K562 (cell line): ENCODE data around the gene NPEPPS. TPM values are rescaled to one million over a fixed set of nuclear protein-coding genes. Genes with fewer than 3 reads are reported as not detected.

Source experiments
- ARID1B ChIP-seq: fragments of 450-650 bp; IDR thresholded peaks from 2 replicates; pipeline ENCODE4 v1.6.1; 2016; ENCODE audit warnings: antibody characterized with exemption, mild to moderate bottlenecking, inconsistent platforms
- CBFA2T2 ChIP-seq: fragments of 450-650 bp; conservative IDR thresholded peaks from 2 replicates; pipeline ENCODE4 v1.6.1; 2017; ENCODE audit warnings: mild to moderate bottlenecking
- CBFA2T3 ChIP-seq: fragments of 450-650 bp; IDR thresholded peaks from 2 replicates; pipeline ENCODE4 v1.6.1; 2017
- CBX2 ChIP-seq: fragments of 200-600 bp; sonication (generic); IDR thresholded peaks from one replicate; pipeline ENCODE4 v1.6.1; 2012; ENCODE audit warnings: mild to moderate bottlenecking, low read length, inconsistent platforms; ENCODE audit not compliant: insufficient read depth, poor library complexity, severe bottlenecking
- CHD1 ChIP-seq: fragments of 200-600 bp; sonication (generic); IDR thresholded peaks from one replicate; pipeline ENCODE4 v1.6.1; 2012; ENCODE audit warnings: mild to moderate bottlenecking, moderate library complexity, low read length, inconsistent platforms
- GATAD2B ChIP-seq: fragments of 450-650 bp; IDR thresholded peaks from 2 replicates; pipeline ENCODE4 v1.6.1; 2017; ENCODE audit warnings: mild to moderate bottlenecking, borderline replicate concordance
- HNRNPH1 ChIP-seq: fragments of 200-400 bp; formaldehyde crosslinking; optimal IDR thresholded peaks from 2 replicates; pipeline ENCODE3; 2017; ENCODE audit warnings: low read depth, mild to moderate bottlenecking, low read length, moderate library complexity
- HNRNPL ChIP-seq: fragments of 200-400 bp; formaldehyde crosslinking; IDR thresholded peaks from 2 replicates; pipeline ENCODE4 v1.6.1; 2017; ENCODE audit warnings: low read depth, mild to moderate bottlenecking, low read length
- KAT8 ChIP-seq: fragments of 450-650 bp; IDR thresholded peaks from 2 replicates; pipeline ENCODE4 v1.6.1; 2016; ENCODE audit warnings: low read depth, mild to moderate bottlenecking
- KLF13 ChIP-seq: fragments of 450-650 bp; IDR thresholded peaks from 2 replicates; pipeline ENCODE4 v1.6.1; 2016; ENCODE audit warnings: missing genetic modification characterization, low read depth, mild to moderate bottlenecking, missing compliant biosample characterization, moderate library complexity, borderline replicate concordance
- NUFIP1 ChIP-seq: fragments of 450-650 bp; IDR thresholded peaks from 2 replicates; pipeline ENCODE4 v1.6.1; 2018; ENCODE audit not compliant: partially characterized antibody
- RBM22 ChIP-seq: fragments of 200-400 bp; formaldehyde crosslinking; IDR thresholded peaks from 2 replicates; pipeline ENCODE4 v1.6.1; 2018; ENCODE audit warnings: low read length, low read depth; ENCODE audit not compliant: poor library complexity, severe bottlenecking
- RBM34 ChIP-seq: fragments of 200-400 bp; formaldehyde crosslinking; IDR thresholded peaks from 2 replicates; pipeline ENCODE4 v1.6.1; 2018; ENCODE audit warnings: low read length, borderline replicate concordance; ENCODE audit not compliant: insufficient read depth
- RCOR1 ChIP-seq, 2 experiments: IDR thresholded peaks; 2 replicates each; pipeline ENCODE4 v1.6.1; 2012; ENCODE audit warnings: low read depth in 2 of 2, low read length in 2 of 2, borderline replicate concordance in 1 of 2, improper control_type of control experiment in 1 of 2
- SP1 ChIP-seq: sonication (generic); formaldehyde crosslinking; IDR thresholded peaks from 2 replicates; pipeline ENCODE4 v1.8.1; 2022; ENCODE audit warnings: mild to moderate bottlenecking, missing genetic modification reagents
- TARDBP ChIP-seq: fragments of 450-650 bp; IDR thresholded peaks from 2 replicates; pipeline ENCODE4 v1.6.1; 2016
- ZNF174 ChIP-seq: fragments of 250-450 bp; sonication (Bioruptor Pico); IDR thresholded peaks from 2 replicates; pipeline ENCODE4 v1.4.0; 2020; ENCODE audit warnings: mild to moderate bottlenecking
- ZNF347 ChIP-seq: fragments of 450-650 bp; formaldehyde crosslinking; IDR thresholded peaks from 2 replicates; pipeline ENCODE4 v1.4.0; 2020; ENCODE audit warnings: low read depth, mild to moderate bottlenecking, moderate library complexity
- ZNF766 ChIP-seq: fragments of 200-800 bp; sonication (Bioruptor generic); conservative IDR thresholded peaks from 2 replicates; pipeline ENCODE4 v1.6.1; 2016; ENCODE audit warnings: missing genetic modification characterization, missing compliant biosample characterization
- polyA plus RNA-seq, 8 experiments: library from polyadenylated mRNA; depleted of rRNA in 4 of 8; stranded (reverse) in 5 of 8; unstranded in 3 of 8; fragments of >200 nt; fragmentation: Nextera tagmentation in 2 of 8; fragmentation: Illumina TruSeq in 1 of 8; extraction: Ambion mirVana in 2 of 8; extraction: Trizol in 1 of 8; gene quantifications; 2 replicates each; pipeline versions ENCODE4 v1.2.1 to v1.2.3, GENCODE V29; 2011 to 2014; ENCODE audit warnings: inconsistent platforms in 1 of 8, missing spikeins in 1 of 8
- total RNA-seq, 7 experiments: library from RNA; depleted of rRNA in 6 of 7; stranded (reverse); fragments of >200 nt in 6 of 7; fragmentation: Illumina TruSeq in 2 of 7; extraction: Trizol in 2 of 7; gene quantifications; 2 replicates each; pipeline versions ENCODE4 v1.2.1 to v1.2.3, GENCODE V29; 2011 to 2021; ENCODE audit warnings: low replicate concordance in 1 of 7
- TF ChIP-seq, protein P1 (sequence below): sonication (generic); formaldehyde crosslinking; IDR thresholded peaks from 2 replicates; pipeline ENCODE4 v1.8.1; 2022; ENCODE audit warnings: missing genetic modification reagents
- TF ChIP-seq, protein P2 (sequence below), 2 experiments: IDR thresholded peaks; 2 replicates each; pipeline ENCODE4 v1.6.1; 2011; ENCODE audit warnings: borderline replicate concordance in 1 of 2, control low read depth in 1 of 2, low read depth in 1 of 2, low read length in 1 of 2, mild to moderate bottlenecking in 1 of 2, mixed read lengths in 1 of 2, moderate library complexity in 1 of 2; ENCODE audit not compliant: insufficient read depth in 1 of 2, insufficient read length in 1 of 2, poor library complexity in 1 of 2, severe bottlenecking in 1 of 2; ENCODE audit errors: extremely low read depth in 1 of 2
- TF ChIP-seq, protein P3 (sequence below): fragments of 250-450 bp; sonication (Bioruptor Pico); IDR thresholded peaks from 2 replicates; pipeline ENCODE4 v1.4.0; 2020; ENCODE audit warnings: borderline replicate concordance
- TF ChIP-seq, protein P4 (sequence below): sonication (generic); formaldehyde crosslinking; IDR thresholded peaks from 2 replicates; pipeline ENCODE4 v1.8.0; 2022; ENCODE audit warnings: missing genetic modification reagents, mild to moderate bottlenecking, borderline replicate concordance
- TF ChIP-seq, protein P5 (sequence below): sonication (generic); formaldehyde crosslinking; IDR thresholded peaks from 2 replicates; pipeline ENCODE4 v1.8.1; 2023; ENCODE audit warnings: mild to moderate bottlenecking, missing genetic modification reagents

Gene NPEPPS
- total and polyA plus RNA-seq, 9 of the 15 experiments (the other 6 are each of a cell fraction or from before 2014, with no cell fraction given) = 21.4 to 108 (median 46.0) TPM

DNA sequence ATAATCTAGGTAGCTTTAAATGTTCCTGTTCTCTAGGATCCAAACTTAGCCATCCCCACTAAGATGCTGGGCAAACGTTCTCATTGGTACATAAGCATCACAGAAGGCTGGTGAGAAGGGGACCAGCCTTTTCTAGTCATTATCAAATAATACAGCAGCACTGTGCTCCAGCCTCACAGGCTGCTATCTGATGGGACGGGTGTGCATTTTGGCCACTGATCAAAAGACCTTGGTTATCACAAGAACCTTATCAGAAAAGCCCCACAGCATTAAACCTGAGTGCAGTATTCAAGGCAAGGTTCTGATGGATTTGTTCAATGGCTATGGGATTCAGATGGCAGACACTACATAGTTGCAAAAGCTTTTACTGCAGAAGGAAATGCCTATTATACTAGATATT, 99.7 kb downstream of the NPEPPS start (continued):
- peak; percentile 72 for TF ChIP-seq CBFA2T3
- TF ChIP-seq, protein P1, sequence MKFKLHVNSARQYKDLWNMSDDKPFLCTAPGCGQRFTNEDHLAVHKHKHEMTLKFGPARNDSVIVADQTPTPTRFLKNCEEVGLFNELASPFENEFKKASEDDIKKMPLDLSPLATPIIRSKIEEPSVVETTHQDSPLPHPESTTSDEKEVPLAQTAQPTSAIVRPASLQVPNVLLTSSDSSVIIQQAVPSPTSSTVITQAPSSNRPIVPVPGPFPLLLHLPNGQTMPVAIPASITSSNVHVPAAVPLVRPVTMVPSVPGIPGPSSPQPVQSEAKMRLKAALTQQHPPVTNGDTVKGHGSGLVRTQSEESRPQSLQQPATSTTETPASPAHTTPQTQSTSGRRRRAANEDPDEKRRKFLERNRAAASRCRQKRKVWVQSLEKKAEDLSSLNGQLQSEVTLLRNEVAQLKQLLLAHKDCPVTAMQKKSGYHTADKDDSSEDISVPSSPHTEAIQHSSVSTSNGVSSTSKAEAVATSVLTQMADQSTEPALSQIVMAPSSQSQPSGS (CRISPR knock-in tag) = no peak
- TF ChIP-seq KLF13 (tag) = no peak
- TF ChIP-seq HNRNPH1 = no peak
- TF ChIP-seq ZNF174 = no peak
- TF ChIP-seq GATAD2B = no peak
- peak; percentile 53; the same call in 1 of the 2 replicates for TF ChIP-seq ARID1B
- no peak for TF ChIP-seq TARDBP
- peak; percentile 44; the same call in 1 of the 2 replicates for TF ChIP-seq CBFA2T2
- TF ChIP-seq NUFIP1 = no peak
- TF ChIP-seq, protein P2, sequence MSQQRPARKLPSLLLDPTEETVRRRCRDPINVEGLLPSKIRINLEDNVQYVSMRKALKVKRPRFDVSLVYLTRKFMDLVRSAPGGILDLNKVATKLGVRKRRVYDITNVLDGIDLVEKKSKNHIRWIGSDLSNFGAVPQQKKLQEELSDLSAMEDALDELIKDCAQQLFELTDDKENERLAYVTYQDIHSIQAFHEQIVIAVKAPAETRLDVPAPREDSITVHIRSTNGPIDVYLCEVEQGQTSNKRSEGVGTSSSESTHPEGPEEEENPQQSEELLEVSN (IDR thresholded peaks at IDR 0.05; ENCODE audit: borderline replicate concordance in 1 of 2, extremely low read depth in 1 of 2, insufficient read depth in 1 of 2, insufficient read length in 1 of 2, low read depth in 1 of 2, low read length in 1 of 2, poor library complexity in 1 of 2, severe bottlenecking in 1 of 2) = no peak
- TF ChIP-seq ZNF766 (CRISPR knock-in tag) = no peak
- TF ChIP-seq, protein P3, sequence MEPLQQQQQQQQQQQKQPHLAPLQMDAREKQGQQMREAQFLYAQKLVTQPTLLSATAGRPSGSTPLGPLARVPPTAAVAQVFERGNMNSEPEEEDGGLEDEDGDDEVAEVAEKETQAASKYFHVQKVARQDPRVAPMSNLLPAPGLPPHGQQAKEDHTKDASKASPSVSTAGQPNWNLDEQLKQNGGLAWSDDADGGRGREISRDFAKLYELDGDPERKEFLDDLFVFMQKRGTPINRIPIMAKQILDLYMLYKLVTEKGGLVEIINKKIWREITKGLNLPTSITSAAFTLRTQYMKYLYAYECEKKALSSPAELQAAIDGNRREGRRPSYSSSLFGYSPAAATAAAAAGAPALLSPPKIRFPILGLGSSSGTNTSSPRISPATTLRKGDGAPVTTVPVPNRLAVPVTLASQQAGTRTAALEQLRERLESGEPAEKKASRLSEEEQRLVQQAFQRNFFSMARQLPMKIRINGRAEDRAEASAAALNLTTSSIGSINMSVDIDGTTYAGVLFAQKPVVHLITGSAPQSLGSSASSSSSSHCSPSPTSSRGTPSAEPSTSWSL = no peak
- TF ChIP-seq CHD1 = no peak
- TF ChIP-seq, protein P4, sequence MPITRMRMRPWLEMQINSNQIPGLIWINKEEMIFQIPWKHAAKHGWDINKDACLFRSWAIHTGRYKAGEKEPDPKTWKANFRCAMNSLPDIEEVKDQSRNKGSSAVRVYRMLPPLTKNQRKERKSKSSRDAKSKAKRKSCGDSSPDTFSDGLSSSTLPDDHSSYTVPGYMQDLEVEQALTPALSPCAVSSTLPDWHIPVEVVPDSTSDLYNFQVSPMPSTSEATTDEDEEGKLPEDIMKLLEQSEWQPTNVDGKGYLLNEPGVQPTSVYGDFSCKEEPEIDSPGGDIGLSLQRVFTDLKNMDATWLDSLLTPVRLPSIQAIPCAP (CRISPR knock-in tag) = no peak
- TF ChIP-seq RBM22 = no peak
- TF ChIP-seq CBX2 = no peak
- no peak for TF ChIP-seq ZNF347 (CRISPR knock-in tag)
- TF ChIP-seq KAT8 = no peak
- peak in 1 of 2 experiments; percentile 47; a peak in 1 of 4 replicates for TF ChIP-seq RCOR1 (IDR thresholded peaks at IDR 0.05; ENCODE audit: borderline replicate concordance in 1 of 2, low read depth in 2 of 2, low read length in 2 of 2)
- TF ChIP-seq, protein P5, sequence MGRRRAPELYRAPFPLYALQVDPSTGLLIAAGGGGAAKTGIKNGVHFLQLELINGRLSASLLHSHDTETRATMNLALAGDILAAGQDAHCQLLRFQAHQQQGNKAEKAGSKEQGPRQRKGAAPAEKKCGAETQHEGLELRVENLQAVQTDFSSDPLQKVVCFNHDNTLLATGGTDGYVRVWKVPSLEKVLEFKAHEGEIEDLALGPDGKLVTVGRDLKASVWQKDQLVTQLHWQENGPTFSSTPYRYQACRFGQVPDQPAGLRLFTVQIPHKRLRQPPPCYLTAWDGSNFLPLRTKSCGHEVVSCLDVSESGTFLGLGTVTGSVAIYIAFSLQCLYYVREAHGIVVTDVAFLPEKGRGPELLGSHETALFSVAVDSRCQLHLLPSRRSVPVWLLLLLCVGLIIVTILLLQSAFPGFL (CRISPR knock-in tag) = no peak
- TF ChIP-seq RBM34 = no peak
- no peak for TF ChIP-seq HNRNPL
- no peak for TF ChIP-seq SP1 (CRISPR knock-in tag)
